Gastroesophageal sphincter (tissue), 3 donors: Measurements from ENCODE around the gene CCDC9.

Experiments used
- EP300 ChIP-seq: sonication (generic); formaldehyde crosslinking; IDR thresholded peaks from one replicate; pipeline ENCODE4 v1.6.1; 2017; ENCODE audit warnings: antibody characterized with exemption, mild to moderate bottlenecking
- POLR2A ChIP-seq, 2 donors: fragments of 450-650 bp; IDR thresholded peaks; one replicate each; pipeline ENCODE4 v1.6.1; 2017; ENCODE audit warnings: antibody characterized with exemption in 2 of 2, mild to moderate bottlenecking in 2 of 2, moderate library complexity in 1 of 2
- POLR2AphosphoS5 ChIP-seq: sonication (generic); formaldehyde crosslinking; IDR thresholded peaks from one replicate; pipeline ENCODE4 v1.6.1; 2017; ENCODE audit warnings: antibody characterized with exemption
- TF ChIP-seq, protein P1 (sequence below), 4 experiments: fragments of 200-600 bp in 2 of 4; fragments of 450-650 bp in 2 of 4; sonication (generic) in 1 of 4; IDR thresholded peaks; one replicate each; pipeline ENCODE4 v1.5.1; 2017 to 2019; ENCODE audit warnings: antibody characterized with exemption in 4 of 4, mild to moderate bottlenecking in 2 of 4, moderate library complexity in 2 of 4

DNA sequence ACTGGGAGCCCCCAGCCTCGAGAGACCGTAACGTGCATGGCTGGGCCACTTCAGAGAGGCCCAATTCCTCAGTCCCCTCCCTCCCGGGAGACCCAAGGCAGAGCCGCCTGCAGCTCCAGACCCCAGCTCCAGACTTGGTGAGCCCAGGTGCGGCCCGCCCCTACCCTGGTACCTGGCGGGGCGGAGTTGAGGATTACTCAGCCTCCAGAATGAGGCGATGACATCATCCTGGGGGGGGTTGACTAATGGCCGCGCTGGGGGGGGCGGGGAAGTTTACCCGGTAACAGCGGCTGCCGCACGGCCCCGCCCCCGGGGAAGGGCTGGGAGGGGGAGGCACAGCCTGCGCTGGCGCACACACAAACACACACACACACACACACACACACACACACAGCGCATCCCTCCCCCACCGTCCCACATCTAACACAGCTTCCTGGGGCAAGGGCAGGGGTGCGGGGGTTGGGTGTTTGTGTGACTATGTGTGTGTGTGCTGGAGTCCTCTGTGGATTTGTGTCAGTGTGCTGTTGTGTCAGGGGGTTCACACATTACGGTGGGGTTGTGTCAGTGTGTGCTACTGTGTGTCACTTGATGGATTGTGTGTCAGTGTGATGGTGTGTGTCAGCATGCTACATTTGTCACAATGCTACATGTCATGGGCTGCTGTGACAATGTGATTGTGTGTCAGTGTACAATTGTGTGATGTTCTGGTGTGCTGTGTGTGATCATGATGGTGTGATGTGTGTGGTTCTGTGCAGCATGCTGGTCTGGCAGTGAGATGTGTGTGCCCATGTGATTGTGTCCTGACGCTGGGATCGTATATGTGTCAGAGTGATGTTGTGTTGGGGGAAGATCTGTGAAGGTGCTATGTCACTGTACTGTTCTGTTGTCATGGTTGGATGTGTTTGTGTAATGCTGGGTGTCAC is 15.1 kb upstream of the CCDC9 start:
- TF ChIP-seq, protein P1, sequence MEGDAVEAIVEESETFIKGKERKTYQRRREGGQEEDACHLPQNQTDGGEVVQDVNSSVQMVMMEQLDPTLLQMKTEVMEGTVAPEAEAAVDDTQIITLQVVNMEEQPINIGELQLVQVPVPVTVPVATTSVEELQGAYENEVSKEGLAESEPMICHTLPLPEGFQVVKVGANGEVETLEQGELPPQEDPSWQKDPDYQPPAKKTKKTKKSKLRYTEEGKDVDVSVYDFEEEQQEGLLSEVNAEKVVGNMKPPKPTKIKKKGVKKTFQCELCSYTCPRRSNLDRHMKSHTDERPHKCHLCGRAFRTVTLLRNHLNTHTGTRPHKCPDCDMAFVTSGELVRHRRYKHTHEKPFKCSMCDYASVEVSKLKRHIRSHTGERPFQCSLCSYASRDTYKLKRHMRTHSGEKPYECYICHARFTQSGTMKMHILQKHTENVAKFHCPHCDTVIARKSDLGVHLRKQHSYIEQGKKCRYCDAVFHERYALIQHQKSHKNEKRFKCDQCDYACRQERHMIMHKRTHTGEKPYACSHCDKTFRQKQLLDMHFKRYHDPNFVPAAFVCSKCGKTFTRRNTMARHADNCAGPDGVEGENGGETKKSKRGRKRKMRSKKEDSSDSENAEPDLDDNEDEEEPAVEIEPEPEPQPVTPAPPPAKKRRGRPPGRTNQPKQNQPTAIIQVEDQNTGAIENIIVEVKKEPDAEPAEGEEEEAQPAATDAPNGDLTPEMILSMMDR (IDR thresholded peaks at IDR 0.05): no peak
- TF ChIP-seq POLR2A (IDR thresholded peaks at IDR 0.05) (no peak), POLR2AphosphoS5 (no peak), EP300 (no peak)
